SK-N-SH (cell line): ENCODE results near the gene EIF3K. TPM values are rescaled to one million over a fixed set of nuclear protein-coding genes. Genes with fewer than 3 reads are reported as not detected.

Experiments
- CTCF ChIA-PET: fragments of 300-600, 350-600 bp; formaldehyde crosslinking; extraction: SDS; loops from one replicate; lab custom pipeline; 2021; lab: Yijun Ruan, JAX
- POLR2A ChIA-PET: fragments of 350-600 bp; sonication (Branson Sonifier 250); formaldehyde crosslinking; extraction: SDS; loops from one replicate; lab custom pipeline; 2020; ENCODE audit warnings: antibody characterized with exemption, inconsistent platforms; lab: Yijun Ruan, JAX
- DNase-seq: peaks from one replicate; pipeline ENCODE4 v3.0.0; 2012
- H2AFZ ChIP-seq: fragments of 200-600 bp; sonication (generic); 2 replicates; pipeline ENCODE4 v1.8.1; 2016; ENCODE audit warnings: antibody characterized with exemption, mild to moderate bottlenecking, low read depth
- H3F3A ChIP-seq: fragments of 200-600 bp; sonication (generic); replicated peaks from 2 replicates; pipeline ENCODE3; 2016; ENCODE audit warnings: antibody characterized with exemption, mild to moderate bottlenecking; ENCODE audit not compliant: insufficient read depth
- H3K27ac ChIP-seq, 2 experiments: fragments of 200-500 bp in 1 of 2; fragments of 200-600 bp in 1 of 2; sonication (Bioruptor generic) in 1 of 2; sonication (generic), shearing (Covaris generic) in 1 of 2; 2 replicates each; pipeline versions ENCODE4 v1.5.1 to v1.6.1; 2014 to 2016; ENCODE audit warnings: low read depth in 2 of 2, inconsistent platforms in 1 of 2, low read length in 1 of 2, mild to moderate bottlenecking in 1 of 2, mixed read lengths in 1 of 2
- H3K27me3 ChIP-seq: fragments of 200-600 bp; sonication (generic), shearing (Covaris generic); 2 replicates; pipeline ENCODE4 v1.6.1; 2016; ENCODE audit warnings: mixed run types; ENCODE audit not compliant: insufficient read depth
- H3K36me3 ChIP-seq, 2 experiments: fragments of 200-500 bp in 1 of 2; fragments of 200-600 bp in 1 of 2; sonication (Bioruptor generic) in 1 of 2; sonication (generic) in 1 of 2; replicated peaks in 1 of 2; 2 replicates each; pipeline versions ENCODE3 to v1.5.1; 2014 to 2016; ENCODE audit warnings: low read length in 1 of 2, mild to moderate bottlenecking in 1 of 2; ENCODE audit not compliant: insufficient read depth in 2 of 2, control insufficient read depth in 1 of 2
- H3K4me1 ChIP-seq, 2 experiments: fragments of 200-500 bp in 1 of 2; fragments of 200-600 bp in 1 of 2; sonication (Bioruptor generic) in 1 of 2; sonication (generic), shearing (Covaris generic) in 1 of 2; 2 replicates each; pipeline versions ENCODE4 v1.5.1 to v1.6.1; 2014 to 2016; ENCODE audit warnings: low read depth in 1 of 2, low read length in 1 of 2, mixed run types in 1 of 2; ENCODE audit not compliant: insufficient read depth in 2 of 2, control insufficient read depth in 1 of 2
- H3K4me2 ChIP-seq: fragments of 200-600 bp; sonication (generic), shearing (Covaris generic); 2 replicates; pipeline ENCODE4 v1.6.1; 2017; ENCODE audit warnings: mixed run types
- H3K4me3 ChIP-seq, 2 experiments: fragments of 200-500 bp in 1 of 2; fragments of 200-600 bp in 1 of 2; sonication (Bioruptor generic) in 1 of 2; sonication (generic), shearing (Covaris generic) in 1 of 2; 2 replicates each; pipeline versions ENCODE4 v1.5.1 to v1.8.1; 2014 to 2016; ENCODE audit warnings: low read depth in 2 of 2, inconsistent platforms in 1 of 2, low read length in 1 of 2, mild to moderate bottlenecking in 1 of 2, mixed read lengths in 1 of 2, moderate library complexity in 1 of 2
- H3K79me2 ChIP-seq: fragments of 200-600 bp; sonication (generic); 2 replicates; pipeline ENCODE4 v1.8.1; 2017; ENCODE audit warnings: mild to moderate bottlenecking; ENCODE audit not compliant: insufficient read depth
- H3K9ac ChIP-seq: fragments of 200-600 bp; sonication (generic); 2 replicates; pipeline ENCODE4 v1.6.1; 2017; ENCODE audit warnings: mixed run types
- H3K9me2 ChIP-seq: fragments of 200-600 bp; sonication (generic); 2 replicates; pipeline ENCODE4 v1.6.1; 2017; ENCODE audit warnings: mixed run types
- H3K9me3 ChIP-seq: fragments of 200-600 bp; sonication (generic); 2 replicates; pipeline ENCODE4 v1.6.1; 2017; ENCODE audit warnings: mixed run types, mild to moderate bottlenecking, moderate library complexity
- H4K20me1 ChIP-seq: fragments of 200-600 bp; sonication (generic); 2 replicates; pipeline ENCODE4 v1.6.1; 2017; ENCODE audit warnings: mild to moderate bottlenecking, mixed run types; ENCODE audit not compliant: insufficient read depth
- EP300 ChIP-seq, 2 experiments: IDR thresholded peaks; 2 replicates each; pipeline versions ENCODE4 v1.4.0 to v1.6.1; 2012; ENCODE audit warnings: borderline replicate concordance in 1 of 2, low read depth in 1 of 2, low read length in 1 of 2
- EZH2phosphoT487 ChIP-seq: fragments of 200-600 bp; sonication (generic); IDR thresholded peaks from 2 replicates; pipeline ENCODE4 v1.6.1; 2017; ENCODE audit warnings: low read depth, mixed run types, mild to moderate bottlenecking, antibody characterized with exemption, moderate library complexity, borderline replicate concordance
- FOSL2 ChIP-seq: IDR thresholded peaks from 2 replicates; pipeline ENCODE4 v1.4.0; 2012; ENCODE audit warnings: low read depth, mild to moderate bottlenecking, moderate library complexity, borderline replicate concordance
- FOXJ3 ChIP-seq: sonication (generic); formaldehyde crosslinking; IDR thresholded peaks from 2 replicates; pipeline ENCODE4 v1.5.1; 2020; ENCODE audit warnings: mild to moderate bottlenecking, missing genetic modification reagents
- JUND ChIP-seq: IDR thresholded peaks from 2 replicates; pipeline ENCODE4 v1.4.0; 2012
- NFIC ChIP-seq: IDR thresholded peaks from 2 replicates; pipeline ENCODE4 v1.4.0; 2012; ENCODE audit warnings: borderline replicate concordance
- NRF1 ChIP-seq: IDR thresholded peaks from 2 replicates; pipeline ENCODE4 v1.6.1; 2012; ENCODE audit warnings: low read depth, mild to moderate bottlenecking, low read length
- POLR2AphosphoS5 ChIP-seq: IDR thresholded peaks from 2 replicates; pipeline ENCODE4 v1.6.1; 2012; ENCODE audit warnings: low read depth, low read length
- RAD21 ChIP-seq: IDR thresholded peaks from 2 replicates; pipeline ENCODE4 v1.6.1; 2012; ENCODE audit warnings: mild to moderate bottlenecking, low read length
- RCOR1 ChIP-seq: fragments of 150-350 bp; IDR thresholded peaks from 2 replicates; pipeline ENCODE4 v1.6.1; 2017; ENCODE audit warnings: antibody characterized with exemption, low read length
- RXRA ChIP-seq: IDR thresholded peaks from 2 replicates; pipeline ENCODE4 v1.4.0; 2012; ENCODE audit warnings: low read depth, mild to moderate bottlenecking, borderline replicate concordance
- SIN3A ChIP-seq: IDR thresholded peaks from 2 replicates; pipeline ENCODE4 v1.6.1; 2012; ENCODE audit warnings: low read depth, mild to moderate bottlenecking, low read length, moderate library complexity, borderline replicate concordance
- TCF12 ChIP-seq: IDR thresholded peaks from 2 replicates; pipeline ENCODE4 v1.4.0; 2012
- TEAD4 ChIP-seq: IDR thresholded peaks from 2 replicates; pipeline ENCODE4 v1.4.0; 2012; ENCODE audit warnings: mild to moderate bottlenecking, borderline replicate concordance; ENCODE audit not compliant: insufficient read depth
- WGBS: methylation state at CpG from one replicate; pipeline ENCODE4 v1.1.6; 2017; ENCODE audit warnings: low lambda C conversion rate; 5-methylcytosine and 5-hydroxymethylcytosine counted together
- polyA plus RNA-seq, 3 experiments: library from polyadenylated mRNA; depleted of rRNA; stranded (reverse); fragments of >200 nt; gene quantifications; 2 replicates each; pipeline ENCODE4 v1.2.3, GENCODE V29; 2012
- TF ChIP-seq, protein P1 (sequence below): IDR thresholded peaks from 2 replicates; pipeline ENCODE4 v1.4.0; 2012; ENCODE audit warnings: low read depth, borderline replicate concordance
- TF ChIP-seq, protein P2 (sequence below): IDR thresholded peaks from 2 replicates; pipeline ENCODE4 v1.4.0; 2012; ENCODE audit warnings: low read depth, borderline replicate concordance
- TF ChIP-seq, protein P3 (sequence below): IDR thresholded peaks from 2 replicates; pipeline ENCODE4 v1.4.0; 2012; ENCODE audit warnings: low read depth
- TF ChIP-seq, protein P4 (sequence below): IDR thresholded peaks from 2 replicates; pipeline ENCODE4; 2012
- TF ChIP-seq, protein P5 (sequence below): IDR thresholded peaks from 2 replicates; pipeline ENCODE4 v1.6.1; 2012; ENCODE audit warnings: mild to moderate bottlenecking, low read depth, low read length, moderate library complexity

EIF3K gene
- polyA plus RNA-seq, 1 of the 3 experiments (the other 2 are of a cell fraction) = 484 TPM

DNA sequence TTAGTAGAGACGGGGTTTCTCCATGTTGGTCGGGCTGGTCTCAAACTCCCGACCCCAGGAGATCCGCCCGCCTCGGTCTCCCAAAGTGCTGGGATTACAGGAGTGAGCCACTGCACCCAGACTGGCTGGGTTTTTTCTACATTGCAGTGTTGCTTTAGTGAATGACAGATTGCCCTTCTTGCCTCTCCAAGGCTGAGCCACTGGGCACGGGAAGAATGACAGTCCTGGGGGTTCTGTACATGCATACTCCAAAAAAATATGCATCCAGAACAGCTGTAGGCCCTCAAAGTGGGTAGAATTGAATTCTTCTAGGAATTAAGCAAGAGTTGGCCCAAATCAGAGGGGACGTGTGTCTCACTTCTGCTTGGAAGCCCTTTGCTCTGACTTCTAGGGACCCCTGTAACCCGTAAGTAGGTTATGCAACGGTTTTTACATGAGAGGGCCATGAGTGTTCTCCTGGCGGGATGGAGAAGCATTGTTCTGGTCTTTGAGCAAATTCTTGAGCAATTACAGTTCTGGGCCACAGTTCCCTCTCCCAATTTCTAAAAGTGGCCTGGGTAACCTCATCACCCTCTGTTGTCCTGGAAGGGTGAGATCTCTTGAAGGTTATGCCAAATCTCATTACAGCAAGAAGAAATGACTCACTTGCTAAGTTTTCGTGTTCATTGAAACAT is 32.1 kb downstream of the EIF3K start:
- CTCF ChIA-PET = interaction anchor here (1.0 kb wide), 1 partner anchor 16 kb away, joined by 3 read pairs; no protein-coding TSS in a partner anchor

More for the DNA sequence above, 32.1 kb downstream of the EIF3K start:
- no peak for DNase-seq
- H2AFZ ChIP-seq = no peak overlapping the region
- H3K9ac ChIP-seq = peak overlapping the region; percentile 100
- peak overlapping the region; percentile 29 to 99 for H3K27ac ChIP-seq
- H3F3A ChIP-seq = peaks cover 44% of the 10 kb centered on the region
- TF ChIP-seq FOXJ3 (CRISPR knock-in tag) = no peak
- no peak for TF ChIP-seq RAD21
- peak; percentile 66; the same call in 1 of the 2 replicates for TF ChIP-seq RXRA
- TF ChIP-seq RCOR1 = no peak
- TF ChIP-seq SIN3A = peak; percentile 48; the same call in 1 of the 2 replicates
- TF ChIP-seq, protein P1, sequence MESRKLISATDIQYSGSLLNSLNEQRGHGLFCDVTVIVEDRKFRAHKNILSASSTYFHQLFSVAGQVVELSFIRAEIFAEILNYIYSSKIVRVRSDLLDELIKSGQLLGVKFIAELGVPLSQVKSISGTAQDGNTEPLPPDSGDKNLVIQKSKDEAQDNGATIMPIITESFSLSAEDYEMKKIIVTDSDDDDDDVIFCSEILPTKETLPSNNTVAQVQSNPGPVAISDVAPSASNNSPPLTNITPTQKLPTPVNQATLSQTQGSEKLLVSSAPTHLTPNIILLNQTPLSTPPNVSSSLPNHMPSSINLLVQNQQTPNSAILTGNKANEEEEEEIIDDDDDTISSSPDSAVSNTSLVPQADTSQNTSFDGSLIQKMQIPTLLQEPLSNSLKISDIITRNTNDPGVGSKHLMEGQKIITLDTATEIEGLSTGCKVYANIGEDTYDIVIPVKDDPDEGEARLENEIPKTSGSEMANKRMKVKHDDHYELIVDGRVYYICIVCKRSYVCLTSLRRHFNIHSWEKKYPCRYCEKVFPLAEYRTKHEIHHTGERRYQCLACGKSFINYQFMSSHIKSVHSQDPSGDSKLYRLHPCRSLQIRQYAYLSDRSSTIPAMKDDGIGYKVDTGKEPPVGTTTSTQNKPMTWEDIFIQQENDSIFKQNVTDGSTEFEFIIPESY = no peak
- TF ChIP-seq, protein P2, sequence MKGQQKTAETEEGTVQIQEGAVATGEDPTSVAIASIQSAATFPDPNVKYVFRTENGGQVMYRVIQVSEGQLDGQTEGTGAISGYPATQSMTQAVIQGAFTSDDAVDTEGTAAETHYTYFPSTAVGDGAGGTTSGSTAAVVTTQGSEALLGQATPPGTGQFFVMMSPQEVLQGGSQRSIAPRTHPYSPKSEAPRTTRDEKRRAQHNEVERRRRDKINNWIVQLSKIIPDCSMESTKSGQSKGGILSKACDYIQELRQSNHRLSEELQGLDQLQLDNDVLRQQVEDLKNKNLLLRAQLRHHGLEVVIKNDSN = no peak
- TF ChIP-seq, protein P3, sequence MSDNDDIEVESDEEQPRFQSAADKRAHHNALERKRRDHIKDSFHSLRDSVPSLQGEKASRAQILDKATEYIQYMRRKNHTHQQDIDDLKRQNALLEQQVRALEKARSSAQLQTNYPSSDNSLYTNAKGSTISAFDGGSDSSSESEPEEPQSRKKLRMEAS = peak; percentile 23; the same call in 1 of the 2 replicates
- TF ChIP-seq TCF12 = peak; percentile 81
- peak; percentile 48; the same call in 1 of the 2 replicates for TF ChIP-seq JUND
- TF ChIP-seq FOSL2 = peak; percentile 63; the same call in 1 of the 2 replicates
- TF ChIP-seq, protein P4, sequence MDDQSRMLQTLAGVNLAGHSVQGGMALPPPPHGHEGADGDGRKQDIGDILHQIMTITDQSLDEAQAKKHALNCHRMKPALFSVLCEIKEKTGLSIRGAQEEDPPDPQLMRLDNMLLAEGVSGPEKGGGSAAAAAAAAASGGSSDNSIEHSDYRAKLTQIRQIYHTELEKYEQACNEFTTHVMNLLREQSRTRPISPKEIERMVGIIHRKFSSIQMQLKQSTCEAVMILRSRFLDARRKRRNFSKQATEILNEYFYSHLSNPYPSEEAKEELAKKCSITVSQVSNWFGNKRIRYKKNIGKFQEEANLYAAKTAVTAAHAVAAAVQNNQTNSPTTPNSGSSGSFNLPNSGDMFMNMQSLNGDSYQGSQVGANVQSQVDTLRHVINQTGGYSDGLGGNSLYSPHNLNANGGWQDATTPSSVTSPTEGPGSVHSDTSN = peak; percentile 79
- TF ChIP-seq, protein P5, sequence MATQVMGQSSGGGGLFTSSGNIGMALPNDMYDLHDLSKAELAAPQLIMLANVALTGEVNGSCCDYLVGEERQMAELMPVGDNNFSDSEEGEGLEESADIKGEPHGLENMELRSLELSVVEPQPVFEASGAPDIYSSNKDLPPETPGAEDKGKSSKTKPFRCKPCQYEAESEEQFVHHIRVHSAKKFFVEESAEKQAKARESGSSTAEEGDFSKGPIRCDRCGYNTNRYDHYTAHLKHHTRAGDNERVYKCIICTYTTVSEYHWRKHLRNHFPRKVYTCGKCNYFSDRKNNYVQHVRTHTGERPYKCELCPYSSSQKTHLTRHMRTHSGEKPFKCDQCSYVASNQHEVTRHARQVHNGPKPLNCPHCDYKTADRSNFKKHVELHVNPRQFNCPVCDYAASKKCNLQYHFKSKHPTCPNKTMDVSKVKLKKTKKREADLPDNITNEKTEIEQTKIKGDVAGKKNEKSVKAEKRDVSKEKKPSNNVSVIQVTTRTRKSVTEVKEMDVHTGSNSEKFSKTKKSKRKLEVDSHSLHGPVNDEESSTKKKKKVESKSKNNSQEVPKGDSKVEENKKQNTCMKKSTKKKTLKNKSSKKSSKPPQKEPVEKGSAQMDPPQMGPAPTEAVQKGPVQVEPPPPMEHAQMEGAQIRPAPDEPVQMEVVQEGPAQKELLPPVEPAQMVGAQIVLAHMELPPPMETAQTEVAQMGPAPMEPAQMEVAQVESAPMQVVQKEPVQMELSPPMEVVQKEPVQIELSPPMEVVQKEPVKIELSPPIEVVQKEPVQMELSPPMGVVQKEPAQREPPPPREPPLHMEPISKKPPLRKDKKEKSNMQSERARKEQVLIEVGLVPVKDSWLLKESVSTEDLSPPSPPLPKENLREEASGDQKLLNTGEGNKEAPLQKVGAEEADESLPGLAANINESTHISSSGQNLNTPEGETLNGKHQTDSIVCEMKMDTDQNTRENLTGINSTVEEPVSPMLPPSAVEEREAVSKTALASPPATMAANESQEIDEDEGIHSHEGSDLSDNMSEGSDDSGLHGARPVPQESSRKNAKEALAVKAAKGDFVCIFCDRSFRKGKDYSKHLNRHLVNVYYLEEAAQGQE = no peak
- TF ChIP-seq NFIC = peak; percentile 54; the same call in 1 of the 2 replicates
- TF ChIP-seq NRF1 = no peak
- no peak for TF ChIP-seq POLR2AphosphoS5
- TF ChIP-seq EP300 (IDR thresholded peaks at IDR 0.05; ENCODE audit: borderline replicate concordance in 1 of 2, low read depth in 1 of 2, low read length in 1 of 2) = peak in 1 of 2 experiments; percentile 66; a peak in 2 of 4 replicates
- no peak for TF ChIP-seq EZH2phosphoT487
- 0 out of 2 replicates have a peak, but pooled peaks have one; percentile 55 for TF ChIP-seq TEAD4
- peak overlapping the region; percentile 88 for H3K4me2 ChIP-seq
- peaks cover 0 to 9% of the 10 kb centered on the region in 2 experiments for H3K36me3 ChIP-seq
- H3K27me3 ChIP-seq = no peaks in the 10 kb centered on the region
- H4K20me1 ChIP-seq = peaks cover 41% of the 10 kb centered on the region
- POLR2A ChIA-PET = no interaction called here
- no peaks in the 10 kb centered on the region for H3K9me2 ChIP-seq
- H3K79me2 ChIP-seq = peaks cover 86% of the 10 kb centered on the region
- peak overlapping the region in 1 of 2 experiments; percentile 99; a peak in 3 of 4 replicates for H3K4me3 ChIP-seq
- no peaks in the 10 kb centered on the region for H3K9me3 ChIP-seq
- WGBS = 49% methylated on average over 12 of the region's 12 CpGs
- H3K4me1 ChIP-seq = peaks cover 30 to 50% of the 10 kb centered on the region in 2 experiments
